HTERT RPE-1 (cell line): ENCODE measurements around the gene PEX11A.

ENCODE experiments used
- in situ Hi-C: fragments of 300-500 bp; cut with MboI; formaldehyde crosslinking; loops from 4 replicates; pipeline ENCODE4 v1.14.3; 2020; ENCODE audit warnings: low sequenced_read_pairs

PEX11A gene

DNA sequence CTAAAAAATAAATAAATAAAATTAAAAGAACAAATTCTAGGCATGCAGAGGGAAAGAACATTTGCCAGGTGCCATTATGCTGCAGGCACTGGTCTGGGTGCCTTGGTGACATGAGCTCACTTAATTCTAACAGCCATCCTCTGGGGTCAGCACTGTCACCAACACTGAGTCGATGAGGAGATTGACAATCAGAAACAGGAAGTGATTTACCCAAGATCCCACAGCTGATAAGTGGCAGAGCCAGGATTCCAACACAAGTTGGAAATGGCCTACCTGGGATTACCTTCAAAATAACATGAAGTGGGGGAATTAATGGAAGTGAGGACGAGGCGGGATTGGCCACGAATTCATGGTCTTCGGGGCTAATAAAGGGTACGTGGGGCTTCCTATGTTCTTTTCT lies 14.9 kb downstream of the PEX11A start:
- in situ Hi-C loops, result no loop called here

DNA sequence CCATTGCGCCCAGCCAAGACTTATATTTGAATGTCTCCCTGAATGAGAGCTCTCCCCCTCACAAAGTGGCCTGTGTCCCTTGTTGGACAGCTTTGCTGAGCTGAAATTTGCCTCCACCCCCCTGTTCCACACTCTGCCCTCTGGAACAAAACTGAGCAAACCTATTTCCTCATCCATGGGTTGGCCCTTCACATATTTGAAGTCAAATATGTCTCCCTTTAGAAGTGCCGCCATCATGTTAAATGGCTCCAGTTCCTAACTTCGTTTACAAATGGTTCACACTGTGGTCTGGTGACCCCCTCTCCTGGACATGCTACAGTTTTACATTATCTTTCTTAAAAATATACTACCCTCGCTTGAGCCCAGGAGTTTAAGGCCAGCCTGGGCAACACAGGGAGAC lies 16.0 kb downstream of the PEX11A start:
- in situ Hi-C loops, result no loop called here

DNA sequence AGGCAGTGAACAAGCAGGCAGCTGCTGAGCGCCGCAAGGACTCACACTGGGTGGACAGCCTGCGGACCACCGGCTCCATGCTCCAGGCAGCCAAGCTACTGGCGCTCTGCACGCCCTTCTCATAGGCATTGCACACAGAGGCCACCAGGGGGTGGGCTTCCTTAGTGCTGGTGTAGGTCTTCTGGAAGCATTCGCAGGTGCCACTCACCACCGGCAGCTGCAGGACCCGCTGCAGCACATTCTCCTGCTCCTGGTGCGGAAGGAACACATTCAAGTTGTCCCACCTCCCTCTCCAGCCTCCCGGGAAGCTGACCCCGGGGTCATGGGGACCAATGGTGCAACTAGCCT lies 17.4 kb downstream of the PEX11A start:
- in situ Hi-C loops, result no loop called here

DNA sequence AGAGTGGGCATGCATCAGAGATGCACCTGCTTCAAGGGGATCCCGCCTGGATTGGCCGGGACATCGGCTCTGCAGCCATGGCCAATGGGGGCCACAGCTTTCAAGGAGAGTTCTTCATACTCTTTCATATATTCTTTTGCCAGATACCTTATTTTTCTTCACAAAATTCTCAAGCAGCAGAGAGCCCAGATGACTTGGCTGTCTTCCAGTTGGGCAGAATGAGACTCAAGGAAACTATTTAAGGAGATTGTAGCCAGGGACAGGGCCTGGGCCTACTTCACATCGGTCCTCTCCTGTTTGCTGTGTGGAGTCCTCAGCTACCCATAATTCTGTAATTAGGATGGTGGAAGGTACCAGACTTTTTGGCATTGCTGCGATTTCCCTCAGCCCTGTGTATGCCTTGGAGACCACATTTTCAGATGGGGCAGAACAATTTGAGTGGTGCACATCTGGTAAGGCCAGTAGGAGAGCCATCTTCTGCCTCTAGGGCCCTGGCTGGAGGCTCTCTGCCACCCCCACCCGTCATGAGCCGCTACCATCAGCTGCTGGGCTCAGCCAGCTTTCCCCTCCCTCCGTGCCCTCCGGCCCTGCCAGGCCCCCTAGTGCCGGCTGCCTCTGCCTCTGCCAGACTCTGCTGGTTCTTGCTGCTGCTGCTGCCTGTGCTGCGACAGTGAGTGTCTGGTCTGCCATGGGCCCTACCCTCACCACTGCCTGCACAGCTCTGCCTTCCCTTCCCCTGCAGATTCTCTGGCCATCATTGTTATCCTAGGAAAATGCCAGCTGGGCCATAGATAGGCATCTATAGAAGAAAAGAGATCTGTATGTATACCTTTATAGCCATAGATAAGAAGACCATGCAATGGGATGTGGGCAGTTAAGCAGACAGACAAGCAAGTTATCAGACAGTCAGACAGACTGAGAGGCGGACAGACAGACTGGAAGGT lies 18.1 kb downstream of the PEX11A start:
- in situ Hi-C loops, result no loop called here

DNA sequence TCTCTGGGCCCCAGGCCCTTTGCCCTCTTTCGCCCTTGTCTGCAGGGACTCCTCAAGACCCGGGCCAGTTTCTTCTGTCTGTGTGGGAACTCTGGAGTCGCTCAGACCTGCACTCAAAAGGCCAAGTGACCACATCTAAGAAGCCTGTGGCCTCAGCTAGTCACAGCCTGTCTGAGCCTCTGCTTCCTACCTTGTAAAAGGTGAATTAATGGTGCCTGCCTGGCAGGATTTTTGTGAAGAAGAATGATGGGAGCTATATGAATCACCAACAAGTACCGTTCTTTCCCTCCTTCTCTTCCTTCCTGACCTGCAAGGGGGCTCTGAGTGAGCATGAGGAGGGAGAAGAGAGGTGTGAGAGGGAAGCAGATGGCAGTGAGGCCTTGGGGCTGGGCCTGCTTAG lies 18.9 kb downstream of the PEX11A start:
- in situ Hi-C loops, result no loop called here

DNA sequence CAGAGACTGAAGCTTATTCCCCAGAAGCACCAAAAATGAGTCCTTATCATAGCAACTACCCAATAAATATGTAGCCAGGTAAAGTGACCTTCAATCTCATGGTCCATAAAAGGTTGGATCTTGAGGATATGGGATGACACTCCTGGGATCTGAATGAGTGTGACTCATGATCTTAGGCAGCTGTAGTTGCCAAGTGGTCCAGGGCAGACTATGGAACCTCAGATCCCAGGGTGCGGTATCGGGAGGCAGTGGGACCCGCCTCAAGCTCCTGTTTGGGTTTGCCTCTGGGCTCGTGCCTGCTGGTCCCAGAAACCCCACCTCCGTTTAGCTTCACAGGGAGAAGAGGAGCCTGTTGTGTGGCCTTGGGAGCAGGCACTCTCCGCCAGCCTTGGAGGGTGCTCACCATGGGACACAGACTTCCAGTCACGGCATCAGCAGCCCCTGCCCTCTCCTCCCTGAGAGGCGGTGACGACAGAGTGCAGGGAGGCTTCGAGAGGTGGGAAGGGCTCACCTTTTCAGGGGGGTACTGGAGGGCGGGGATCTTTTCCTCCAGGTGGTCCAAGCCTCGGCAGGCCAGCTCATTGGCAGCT lies 19.5 kb downstream of the PEX11A start:
- in situ Hi-C loops, result no loop called here

DNA sequence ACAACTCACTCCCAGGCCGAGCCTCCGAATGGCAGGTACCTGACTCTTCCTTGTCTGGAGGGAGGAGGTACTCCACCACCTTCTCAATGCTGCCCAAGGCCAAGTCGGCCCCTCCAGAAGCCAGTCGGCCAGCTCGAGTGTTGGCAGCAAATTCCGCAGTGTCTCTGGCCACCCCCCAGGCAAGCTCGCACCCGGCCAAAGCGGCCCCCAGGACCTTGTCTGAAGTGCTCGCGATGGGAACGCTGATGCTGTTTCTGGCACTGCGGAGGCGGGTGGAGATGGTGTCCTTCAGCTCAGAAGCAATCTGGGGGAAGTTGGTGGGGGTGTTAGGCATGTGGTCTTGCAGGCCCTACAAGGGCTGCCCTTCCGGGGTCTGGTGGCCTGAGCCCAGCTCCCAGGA lies 20.6 kb downstream of the PEX11A start:
- in situ Hi-C loops, result no loop called here

DNA sequence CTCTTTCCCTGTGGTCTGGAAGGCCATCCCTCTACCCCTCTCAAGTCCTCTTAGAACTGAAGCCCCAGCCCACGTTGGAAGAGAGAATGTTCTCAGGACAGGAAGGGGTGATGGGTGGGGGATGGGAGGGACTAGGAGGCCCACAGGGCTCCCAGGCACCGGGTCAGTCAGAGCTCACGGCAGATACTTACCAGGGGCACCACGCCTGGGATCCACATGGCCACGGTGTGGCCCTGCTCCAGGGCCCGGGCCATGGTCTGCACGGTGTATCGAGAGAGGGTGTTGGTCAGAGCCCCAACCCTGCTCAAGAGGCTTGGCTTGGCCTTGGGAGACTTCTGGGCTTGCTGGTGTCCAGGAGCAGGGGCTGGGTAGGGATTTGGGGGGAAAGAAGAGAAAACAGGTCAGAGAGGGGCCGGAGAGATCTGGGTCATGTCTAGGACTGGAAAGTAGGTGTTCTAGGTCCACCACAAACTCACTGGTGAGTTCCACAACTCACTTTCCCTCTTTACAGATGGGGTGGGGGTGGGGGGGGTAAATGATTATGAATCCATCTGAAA lies 21.2 kb downstream of the PEX11A start:
- in situ Hi-C loops, result no loop called here

DNA sequence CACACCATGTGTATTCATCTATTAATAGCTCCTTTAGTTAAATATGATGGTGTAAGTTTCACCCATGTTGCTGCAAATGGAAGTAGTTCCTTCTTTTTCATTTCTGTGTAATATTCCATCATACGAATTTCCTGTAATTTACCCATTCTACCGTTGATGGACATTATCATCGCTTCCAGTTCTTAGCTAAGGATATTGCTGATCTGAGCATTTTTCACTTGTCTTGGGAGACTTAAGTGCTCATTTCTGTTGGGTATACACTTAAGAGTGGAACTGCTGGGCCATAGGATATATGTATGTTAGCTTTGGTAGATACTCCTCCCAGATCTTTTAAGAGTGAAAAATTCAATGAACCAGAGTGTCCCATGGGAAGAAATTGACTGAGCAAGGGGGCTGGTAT lies 22.4 kb downstream of the PEX11A start:
- in situ Hi-C loops, result no loop called here

DNA sequence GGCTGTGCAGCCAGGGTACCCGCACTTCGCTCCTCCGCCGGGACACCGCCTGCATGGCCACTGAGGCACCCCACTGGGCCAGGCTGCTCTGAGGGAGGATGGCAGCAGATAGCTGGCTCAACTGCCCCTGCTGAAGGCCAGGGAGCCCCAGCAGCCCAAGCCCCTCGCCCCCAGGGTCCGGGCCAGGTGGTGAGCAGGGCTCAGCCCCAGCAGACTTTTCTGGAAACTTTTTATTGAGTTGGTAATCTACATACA lies 22.9 kb downstream of the PEX11A start:
- in situ Hi-C loops, result no loop called here

DNA sequence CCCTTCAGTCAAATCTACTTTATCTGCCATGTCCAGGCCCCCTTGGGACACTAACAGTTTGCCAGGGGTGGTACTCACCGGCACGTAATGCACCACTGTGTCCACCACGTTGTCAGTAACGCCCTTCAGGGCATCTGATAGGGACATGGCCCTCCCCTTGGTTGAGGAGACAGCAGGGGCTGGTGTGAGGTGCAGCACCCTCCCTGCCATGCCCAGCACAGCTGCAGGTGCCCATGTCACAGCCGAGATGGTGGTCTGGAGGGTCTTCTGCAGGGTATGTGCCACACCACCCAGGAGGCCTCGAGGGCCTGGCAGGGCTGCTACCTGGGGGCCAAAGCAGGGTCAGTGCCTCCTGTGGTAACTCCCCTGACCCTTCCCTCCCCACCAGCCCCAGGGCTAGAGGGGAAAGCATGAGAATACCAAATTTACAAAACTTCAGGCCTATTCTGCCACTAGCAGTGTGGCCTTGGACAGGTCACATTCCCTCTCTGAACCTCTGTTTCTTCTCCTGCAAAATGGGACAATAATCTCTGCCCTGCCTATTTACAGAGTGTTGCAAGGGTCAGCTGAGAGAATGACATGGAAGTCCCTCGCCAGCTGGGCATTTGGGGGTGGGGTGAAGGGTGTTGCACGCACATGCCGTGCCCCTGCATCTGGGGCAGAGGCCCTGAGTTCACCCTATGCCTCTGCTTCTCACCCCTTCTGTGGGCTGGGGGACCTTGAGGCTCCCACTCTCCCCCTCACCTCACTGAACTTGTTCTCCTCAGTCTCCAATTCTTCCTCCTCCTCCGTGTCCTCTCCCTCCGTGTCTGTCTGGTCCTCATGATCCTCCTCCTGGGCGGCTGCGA lies 23.5 kb downstream of the PEX11A start:
- in situ Hi-C loops, result no loop called here

DNA sequence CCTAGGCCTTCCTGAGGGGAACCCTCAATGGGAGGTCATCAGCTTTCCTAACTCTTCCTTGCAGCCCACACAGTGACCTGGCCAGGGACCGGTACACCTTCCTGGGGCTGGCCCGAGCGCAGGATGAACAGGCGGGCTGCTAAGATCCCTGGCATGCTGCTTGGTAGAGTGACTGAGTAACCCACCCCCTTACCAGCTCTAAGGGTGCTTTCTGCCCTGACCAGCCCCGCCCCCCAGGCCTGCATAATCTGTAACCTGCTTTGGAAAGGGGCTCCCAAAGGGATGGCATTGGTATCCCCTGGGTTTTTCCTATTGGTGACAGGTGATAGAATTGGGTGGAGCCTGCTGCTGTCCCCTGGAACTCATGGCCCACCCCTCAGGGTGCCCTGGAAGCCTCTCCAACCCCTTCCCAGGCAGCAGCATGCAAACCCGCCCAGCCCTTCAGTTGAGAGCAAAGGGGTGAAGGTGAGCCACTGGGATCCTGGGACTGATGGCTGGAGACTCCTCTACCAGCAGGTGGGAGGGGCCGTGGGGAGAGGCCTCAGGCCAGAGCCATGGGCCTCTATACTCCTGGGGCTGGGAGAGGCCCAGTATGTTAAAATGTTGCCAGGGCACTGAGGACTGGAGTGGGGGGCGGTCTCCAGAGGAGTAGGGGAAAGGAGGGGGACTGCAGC lies 24.2 kb downstream of the PEX11A start:
- in situ Hi-C loops, result no loop called here

DNA sequence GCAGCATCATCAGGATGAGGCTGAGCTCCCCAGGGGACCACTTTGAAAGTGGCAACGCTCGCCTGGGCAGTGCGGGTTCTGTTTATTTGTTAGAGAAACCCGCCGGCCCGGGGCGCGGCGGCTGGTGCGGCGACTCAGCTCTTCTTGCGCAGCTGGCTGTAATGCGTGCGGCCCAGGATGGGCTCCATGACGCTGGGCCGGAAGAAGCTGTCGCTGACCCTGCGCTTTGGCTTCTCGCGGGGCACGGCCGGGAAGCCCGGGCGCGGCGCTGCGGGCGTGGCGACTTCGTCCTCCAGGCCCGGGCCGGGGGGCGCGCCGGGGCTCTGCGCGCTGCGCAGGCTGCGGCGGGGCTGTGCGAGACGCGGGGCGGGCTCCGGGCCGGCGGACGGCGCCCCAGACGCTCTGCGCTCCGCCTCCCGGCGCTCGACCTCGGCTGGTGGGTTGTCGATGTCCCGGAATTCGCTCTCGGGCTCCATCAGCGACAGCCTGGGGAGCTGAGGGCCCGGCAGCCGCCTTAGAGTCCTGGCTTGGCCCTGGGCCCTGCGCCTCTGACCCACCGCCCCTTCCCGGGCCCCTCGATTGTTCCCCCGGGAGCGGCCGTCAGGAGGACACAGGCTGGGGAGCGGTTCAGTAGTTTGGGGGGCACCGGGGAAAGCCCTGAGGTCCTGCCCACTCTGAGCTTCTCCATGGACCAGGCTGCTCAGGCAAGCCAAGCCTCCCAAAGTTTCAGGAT lies 24.9 kb downstream of the PEX11A start:
- in situ Hi-C loops, result no loop called here

DNA sequence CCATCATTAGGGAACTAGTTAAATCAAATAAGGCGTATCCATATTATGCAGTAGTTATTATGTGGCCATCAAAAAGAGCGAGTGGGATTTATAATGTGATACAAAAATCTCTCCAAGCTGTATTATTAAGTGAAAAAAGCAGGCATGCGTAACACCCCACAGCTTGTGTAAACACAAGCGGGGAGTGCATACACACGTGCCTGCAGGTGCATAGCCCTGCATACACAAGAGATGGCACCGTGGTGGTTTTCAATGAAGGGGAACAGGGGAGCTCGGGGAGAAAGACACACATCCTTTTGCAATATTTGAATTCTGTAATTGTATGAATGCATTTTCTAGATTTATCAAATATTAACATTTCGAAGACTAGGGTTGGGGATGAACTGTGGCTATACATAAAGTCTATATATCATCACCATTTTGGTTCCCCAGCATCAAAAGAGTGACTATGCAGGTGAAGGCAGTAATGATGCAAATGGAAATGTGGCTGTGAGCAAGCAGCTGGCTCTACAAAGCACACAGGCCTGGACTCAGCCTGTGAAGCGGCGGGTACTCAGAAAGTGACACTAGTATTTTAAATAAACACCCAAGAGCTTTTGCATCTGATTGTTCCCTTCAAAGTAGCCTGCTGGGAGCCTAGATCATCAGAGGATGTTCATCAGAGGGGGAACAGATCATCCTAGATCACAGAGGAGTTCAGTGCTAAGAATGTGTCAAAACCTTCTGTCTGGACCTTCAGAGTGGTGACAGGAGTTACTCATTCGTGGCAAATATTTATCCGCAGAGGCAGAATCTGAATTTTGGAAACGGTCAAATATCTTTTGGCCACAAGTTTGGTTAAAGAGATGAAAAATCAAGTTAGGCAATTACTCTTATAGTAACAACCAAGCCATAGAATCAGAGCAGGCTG lies 25.9 kb downstream of the PEX11A start:
- in situ Hi-C loops, result no loop called here

DNA sequence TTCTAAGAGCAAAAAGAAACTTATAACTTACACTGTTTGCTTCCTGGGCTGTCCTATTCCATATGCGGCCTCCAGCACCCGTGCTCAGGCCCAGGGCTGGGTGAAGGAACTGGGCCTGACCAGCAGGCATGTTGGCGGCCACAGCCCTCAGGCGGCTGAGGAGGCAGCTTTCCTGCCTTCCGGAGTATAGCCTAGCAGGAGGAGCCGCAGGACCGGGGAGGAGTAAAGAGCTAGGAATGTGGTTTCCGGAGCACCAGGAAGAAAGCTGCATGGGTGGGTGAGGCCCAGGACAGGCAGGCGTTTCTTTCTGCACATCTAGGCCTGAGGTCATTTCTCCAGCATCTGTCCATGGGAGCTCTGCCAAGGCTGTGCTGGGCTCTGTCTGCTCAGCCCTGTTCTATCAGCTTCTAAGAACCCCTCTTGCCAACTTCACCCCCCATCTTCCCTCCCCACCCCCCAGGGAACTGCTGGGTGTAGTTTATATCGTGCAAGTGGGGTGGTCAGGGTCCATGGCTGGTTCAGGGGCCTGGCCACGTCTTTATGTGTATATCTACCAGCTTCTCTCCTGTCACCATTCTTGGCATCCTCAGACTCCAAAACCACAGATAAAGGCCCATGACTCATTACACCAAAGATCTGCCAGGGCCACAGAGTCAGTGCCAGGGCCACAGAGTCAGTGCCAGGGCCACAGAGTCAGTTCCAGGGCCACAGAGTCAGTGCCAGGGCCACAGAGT lies 27.5 kb downstream of the PEX11A start:
- in situ Hi-C loops, result no loop called here

DNA sequence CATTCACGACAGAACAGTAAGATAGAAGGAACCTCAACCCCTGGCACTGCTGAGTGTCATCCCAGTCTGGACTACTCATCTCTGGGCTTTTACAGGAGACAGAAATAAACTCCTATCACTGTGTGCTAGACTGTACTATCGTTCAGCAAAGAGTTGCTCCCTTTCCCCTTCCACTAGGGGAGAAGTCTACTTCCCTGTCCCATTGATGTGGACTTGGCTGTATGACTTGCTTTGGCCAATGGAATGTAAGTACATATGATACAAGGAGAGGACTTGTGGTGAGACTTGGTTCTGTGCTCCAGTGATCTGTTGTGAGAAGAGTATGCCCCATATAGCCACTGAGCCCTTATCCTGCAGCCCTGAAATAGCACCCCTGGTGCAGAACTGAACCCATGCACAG lies 30.0 kb downstream of the PEX11A start:
- in situ Hi-C loops, result no loop called here

DNA sequence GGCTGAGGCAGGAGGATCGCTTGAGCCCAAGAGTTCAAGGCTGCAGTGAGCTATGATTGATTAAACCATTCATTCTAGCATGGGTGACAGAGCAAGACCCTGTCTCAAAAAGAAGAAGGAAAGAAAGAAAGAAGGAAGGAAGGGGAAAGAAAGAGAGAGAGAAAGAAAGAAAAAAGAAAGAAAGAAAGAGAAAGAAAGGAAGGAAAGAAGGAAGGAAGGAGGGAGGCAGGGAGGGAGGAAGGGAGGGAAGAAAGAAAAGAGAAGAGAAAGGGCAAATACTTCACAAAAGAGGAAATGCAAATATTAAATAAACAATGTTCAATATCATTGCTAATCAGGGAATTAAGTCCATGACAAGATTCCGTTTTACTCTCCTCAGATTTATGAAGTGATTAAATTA lies 31.3 kb downstream of the PEX11A start:
- in situ Hi-C loops, result no loop called here

DNA sequence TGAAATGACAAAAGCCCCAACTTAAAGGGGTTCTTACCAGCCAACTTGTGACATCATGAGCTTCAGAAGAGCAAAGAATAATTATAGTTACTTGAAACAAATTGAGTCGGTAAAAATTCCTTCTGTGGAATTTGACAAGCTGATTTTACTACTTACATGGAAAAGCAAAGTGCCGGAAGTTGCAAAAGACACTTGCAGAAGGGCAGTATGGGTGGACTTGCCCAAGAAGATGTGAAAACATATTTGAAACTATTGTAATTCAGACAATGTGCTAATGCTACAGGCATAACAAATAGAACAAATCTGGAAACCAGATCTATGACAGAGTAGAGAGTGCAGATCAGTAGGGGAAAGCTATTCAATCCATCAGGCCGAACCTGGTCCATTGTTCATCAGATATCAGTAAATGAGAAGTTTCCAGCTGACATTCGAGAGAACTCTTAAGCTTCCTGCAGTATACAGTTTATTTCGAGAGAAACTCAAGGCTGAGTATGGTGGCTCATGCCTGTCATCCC lies 32.8 kb downstream of the PEX11A start:
- in situ Hi-C loops, result no loop called here
